GM06990 (cell line): ENCODE results near the gene ZFPL1.

Source experiments
- DNase-seq: peaks from one replicate; pipeline ENCODE4 v3.0.0-alpha.2; 2011; ENCODE audit not compliant: insufficient read length; ENCODE audit errors: extremely low read depth
- H3K27me3 ChIP-seq: replicated peaks from 2 replicates; pipeline ENCODE4 v1.6.0; 2011; ENCODE audit warnings: low read length; ENCODE audit not compliant: control insufficient read depth, insufficient read depth
- H3K36me3 ChIP-seq: 2 replicates; pipeline ENCODE4 v1.5.1; 2011; ENCODE audit warnings: low read length; ENCODE audit not compliant: control insufficient read depth, insufficient read depth
- H3K4me3 ChIP-seq: replicated peaks from 2 replicates; pipeline ENCODE4 v1.5.1; 2011; ENCODE audit warnings: low read depth, mild to moderate bottlenecking, control low read depth, low read length
- TF ChIP-seq, protein P1 (sequence below): IDR thresholded peaks from 2 replicates; pipeline ENCODE4 v1.5.1; 2011; ENCODE audit warnings: low read length, control low read depth, mild to moderate bottlenecking, inconsistent platforms; ENCODE audit not compliant: insufficient read depth, poor library complexity, severe bottlenecking

ZFPL1 gene

DNA sequence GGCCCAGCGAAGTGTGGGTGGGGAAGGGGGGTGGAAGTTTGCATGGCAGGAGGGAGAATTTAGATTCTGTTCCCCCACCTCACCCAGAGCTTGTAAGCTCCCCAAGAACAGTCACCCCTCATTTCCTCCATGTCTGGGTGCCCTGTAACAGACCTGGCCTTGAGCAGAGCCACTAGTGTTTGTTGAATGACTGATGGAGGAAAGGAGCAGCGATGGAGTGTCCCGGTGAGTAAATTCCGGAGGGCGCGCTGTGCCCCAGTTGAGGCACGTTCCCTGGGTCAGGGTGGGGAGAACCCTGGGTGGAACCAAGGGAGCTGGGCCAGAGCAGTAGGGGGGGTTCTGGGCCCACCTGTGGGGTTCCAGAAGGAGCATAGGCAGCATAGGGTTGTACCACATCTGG is 26.5 kb upstream of the ZFPL1 start:
- H3K27me3 ChIP-seq = no peaks in the 10 kb centered on the region
- no peak for DNase-seq
- no peaks in the 10 kb centered on the region for H3K36me3 ChIP-seq
- H3K4me3 ChIP-seq = no peak overlapping the region
- TF ChIP-seq, protein P1, sequence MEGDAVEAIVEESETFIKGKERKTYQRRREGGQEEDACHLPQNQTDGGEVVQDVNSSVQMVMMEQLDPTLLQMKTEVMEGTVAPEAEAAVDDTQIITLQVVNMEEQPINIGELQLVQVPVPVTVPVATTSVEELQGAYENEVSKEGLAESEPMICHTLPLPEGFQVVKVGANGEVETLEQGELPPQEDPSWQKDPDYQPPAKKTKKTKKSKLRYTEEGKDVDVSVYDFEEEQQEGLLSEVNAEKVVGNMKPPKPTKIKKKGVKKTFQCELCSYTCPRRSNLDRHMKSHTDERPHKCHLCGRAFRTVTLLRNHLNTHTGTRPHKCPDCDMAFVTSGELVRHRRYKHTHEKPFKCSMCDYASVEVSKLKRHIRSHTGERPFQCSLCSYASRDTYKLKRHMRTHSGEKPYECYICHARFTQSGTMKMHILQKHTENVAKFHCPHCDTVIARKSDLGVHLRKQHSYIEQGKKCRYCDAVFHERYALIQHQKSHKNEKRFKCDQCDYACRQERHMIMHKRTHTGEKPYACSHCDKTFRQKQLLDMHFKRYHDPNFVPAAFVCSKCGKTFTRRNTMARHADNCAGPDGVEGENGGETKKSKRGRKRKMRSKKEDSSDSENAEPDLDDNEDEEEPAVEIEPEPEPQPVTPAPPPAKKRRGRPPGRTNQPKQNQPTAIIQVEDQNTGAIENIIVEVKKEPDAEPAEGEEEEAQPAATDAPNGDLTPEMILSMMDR = no peak

DNA sequence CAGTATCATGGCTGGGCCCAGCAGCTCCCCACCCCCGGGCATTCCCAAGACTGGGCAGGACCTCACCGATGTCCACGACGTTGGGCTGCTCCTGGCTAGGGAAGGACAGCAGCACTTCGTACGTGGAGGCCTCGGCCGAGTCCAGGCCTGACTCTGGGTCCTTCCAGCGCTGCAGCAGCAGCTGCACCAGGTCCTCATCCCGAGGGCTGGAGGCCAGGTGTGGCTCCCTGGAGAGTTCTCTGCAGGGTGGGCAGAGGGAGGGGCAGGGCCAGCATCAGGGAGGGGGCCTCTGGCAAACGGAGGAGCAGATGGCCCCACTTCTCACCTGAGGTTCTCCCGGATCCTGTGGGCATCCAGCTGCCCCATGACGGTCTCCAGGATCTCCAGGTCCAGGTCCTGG is 26.0 kb upstream of the ZFPL1 start:
- DNase-seq = no peak
- TF ChIP-seq, protein P1 = no peak
- H3K27me3 ChIP-seq = no peaks in the 10 kb centered on the region
- H3K36me3 ChIP-seq = no peaks in the 10 kb centered on the region
- no peak overlapping the region for H3K4me3 ChIP-seq

- H3K27me3 ChIP-seq = no peaks in the 10 kb centered on the region
- TF ChIP-seq, protein P1 = no peak
- DNase-seq = no peak
- H3K36me3 ChIP-seq = no peaks in the 10 kb centered on the region
- H3K4me3 ChIP-seq = no peak within 1 kb of the TSS
These were observed 25.5 kb upstream of the ZFPL1 start, which contains the start of gene NAALADL1 for GRCh38 chr11:65058419-65059054. NAALADL1 (minus strand) TSS chr11:65058553; CDS start chr11:65058521, 32 bp downstream.

- DNase-seq = no peak
- TF ChIP-seq, protein P1 = no peak
- Histone ChIP-seq H3K4me3 (no peak overlapping the region), H3K36me3 (no peaks in the 10 kb centered on the region), H3K27me3 (no peaks in the 10 kb centered on the region)
These were observed 24.5 kb upstream of the ZFPL1 start for GRCh38 chr11:65059523-65059922.

DNA sequence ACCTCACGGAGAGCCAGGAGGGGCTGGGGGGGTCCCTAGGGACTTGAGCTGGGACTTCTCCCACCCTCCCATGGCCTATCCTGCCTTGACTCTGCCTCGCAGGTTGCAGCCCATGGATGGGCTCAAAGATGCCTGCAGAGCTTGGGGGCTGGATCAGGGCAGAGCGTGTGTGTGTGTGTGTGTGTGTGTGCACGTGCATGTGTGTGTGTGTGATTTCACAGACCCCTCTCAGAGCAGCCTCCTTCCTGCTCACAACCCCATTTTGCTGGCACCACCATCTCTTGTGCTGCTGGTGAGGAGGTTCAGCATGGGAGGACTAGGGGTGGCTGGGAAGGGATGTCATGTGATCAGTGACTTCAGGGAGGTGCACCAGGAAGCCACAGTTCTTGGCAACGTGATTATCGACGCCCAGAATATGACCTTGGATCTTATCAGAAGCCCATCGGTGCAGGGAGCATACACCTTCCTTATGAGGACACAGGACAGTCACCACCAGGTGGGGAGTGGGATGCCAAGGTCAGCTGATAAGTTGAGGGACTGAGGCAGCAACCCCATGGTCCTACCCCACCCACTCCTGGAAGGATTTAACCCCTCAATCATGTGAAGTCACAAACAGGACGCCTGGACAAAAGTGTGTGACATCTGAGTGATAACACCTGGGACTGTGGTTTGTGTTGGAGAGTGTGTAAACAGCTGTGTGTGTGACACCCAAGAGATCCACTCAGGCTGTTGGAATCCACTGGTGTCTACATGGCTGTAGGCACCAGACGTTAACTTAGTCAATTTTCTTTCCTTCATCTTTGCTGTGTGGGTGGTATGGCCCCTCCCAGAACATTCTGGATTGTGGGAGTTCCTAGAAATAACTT is 23.8 kb upstream of the ZFPL1 start:
- no peaks in the 10 kb centered on the region for H3K27me3 ChIP-seq
- no peaks in the 10 kb centered on the region for H3K36me3 ChIP-seq
- TF ChIP-seq, protein P1 = no peak
- H3K4me3 ChIP-seq = no peak overlapping the region
- DNase-seq = no peak
